Neural progenitor cell (in vitro differentiated cells): ENCODE results near the gene ARHGEF9. TPM values are rescaled to one million over a fixed set of nuclear protein-coding genes. Genes with fewer than 3 reads are reported as not detected.

Experiments
- DNase-seq: peaks from one replicate; pipeline ENCODE4 v3.0.0-alpha.2; 2016; ENCODE audit warnings: low spot score
- H2AFZ ChIP-seq: fragments of 200-600 bp; sonication (generic); replicated peaks from 2 replicates; pipeline ENCODE4 v1.6.1; 2016; ENCODE audit warnings: antibody characterized with exemption
- H3F3A ChIP-seq: fragments of 200-600 bp; sonication (generic); 2 replicates; pipeline ENCODE4 v1.6.1; 2016; ENCODE audit warnings: antibody characterized with exemption, low read depth
- H3K27ac ChIP-seq: fragments of 200-600 bp; sonication (generic); 2 replicates; pipeline ENCODE4 v1.5.1; 2016; ENCODE audit warnings: mild to moderate bottlenecking
- H3K27me3 ChIP-seq: fragments of 200-600 bp; sonication (generic); 2 replicates; pipeline ENCODE4 v1.6.1; 2016; ENCODE audit warnings: mild to moderate bottlenecking, moderate library complexity
- H3K36me3 ChIP-seq: fragments of 200-600 bp; sonication (generic); 2 replicates; pipeline ENCODE4 v1.5.1; 2016
- H3K4me1 ChIP-seq: fragments of 200-600 bp; sonication (generic); 2 replicates; pipeline ENCODE4 v1.6.1; 2016; ENCODE audit warnings: mixed run types
- H3K4me2 ChIP-seq: fragments of 200-600 bp; sonication (generic); 2 replicates; pipeline ENCODE4 v1.6.1; 2016
- H3K4me3 ChIP-seq: fragments of 200-600 bp; sonication (generic); 2 replicates; pipeline ENCODE4 v1.5.1; 2016
- H3K79me2 ChIP-seq: fragments of 200-600 bp; sonication (generic); 2 replicates; pipeline ENCODE4 v1.6.1; 2016; ENCODE audit warnings: low read depth
- H3K9ac ChIP-seq: fragments of 200-600 bp; sonication (generic); 2 replicates; pipeline ENCODE4 v1.6.1; 2016
- H3K9me3 ChIP-seq: fragments of 200-600 bp; sonication (generic); 2 replicates; pipeline ENCODE4 v1.5.1; 2016; ENCODE audit warnings: low read depth
- H4K20me1 ChIP-seq: fragments of 200-600 bp; sonication (generic); 2 replicates; pipeline ENCODE4 v1.6.1; 2016; ENCODE audit warnings: low read depth
- H3K27ac Mint-ChIP-seq: 3 replicates; pipeline ENCODE4 v1.8.0; 2021; ENCODE audit warnings: mixed read lengths
- H3K27me3 Mint-ChIP-seq: 2 replicates; pipeline ENCODE4 v1.8.0; 2022; ENCODE audit warnings: low read depth, mild to moderate bottlenecking, inconsistent platforms, moderate library complexity, mixed read lengths; ENCODE audit not compliant: insufficient read depth
- H3K36me3 Mint-ChIP-seq: 3 replicates; pipeline ENCODE4 v1.8.0; 2021; ENCODE audit warnings: mixed read lengths
- H3K4me1 Mint-ChIP-seq: 3 replicates; pipeline ENCODE4 v1.8.0; 2021; ENCODE audit warnings: mixed read lengths
- H3K4me3 Mint-ChIP-seq: 3 replicates; pipeline ENCODE4 v1.8.0; 2021; ENCODE audit warnings: mild to moderate bottlenecking, moderate library complexity, mixed read lengths
- H3K9me3 Mint-ChIP-seq: 3 replicates; pipeline ENCODE4 v1.8.0; 2020; ENCODE audit warnings: mixed read lengths
- EZH2 ChIP-seq: fragments of 200-600 bp; sonication (generic); IDR thresholded peaks from 2 replicates; pipeline ENCODE4 v1.6.1; 2017; ENCODE audit warnings: antibody characterized with exemption, mild to moderate bottlenecking, moderate library complexity
- EZH2phosphoT487 ChIP-seq: fragments of 200-600 bp; sonication (generic); IDR thresholded peaks from 2 replicates; pipeline ENCODE4 v1.6.1; 2017; ENCODE audit warnings: antibody characterized with exemption
- total RNA-seq: library from RNA; depleted of rRNA; stranded (reverse); fragments of >200 nt; gene quantifications from 2 replicates; pipeline ENCODE4 v1.2.3, GENCODE V29; 2015; ENCODE audit warnings: low replicate concordance
- TF ChIP-seq, protein P1 (sequence below): fragments of 200-600 bp; sonication (generic); IDR thresholded peaks from 2 replicates; pipeline ENCODE4 v1.5.1; 2017; ENCODE audit warnings: antibody characterized with exemption, mild to moderate bottlenecking

Gene ARHGEF9
- total RNA-seq, 1 donor from 2014 or later, result 49.7 TPM

DNA sequence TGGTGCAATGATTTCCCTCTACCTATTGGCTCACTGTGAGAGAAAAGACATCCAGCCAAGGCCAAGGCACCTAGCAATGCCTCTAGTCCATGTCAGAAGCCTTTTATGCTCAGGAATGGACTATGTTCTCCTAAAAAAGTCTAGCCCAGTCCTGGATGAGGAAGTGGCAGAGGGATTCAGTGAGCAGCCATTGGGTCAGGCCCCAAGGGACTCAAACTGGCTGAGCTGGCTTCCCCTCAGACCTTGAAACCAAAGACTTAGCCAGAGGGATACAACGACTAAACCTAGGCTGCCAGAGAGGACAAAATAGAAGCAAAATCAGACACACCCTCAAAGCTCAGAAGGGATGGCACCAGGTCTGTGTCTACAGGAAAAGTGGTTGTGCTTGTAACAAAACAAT, 49.1 kb downstream of the ARHGEF9 start:
- no peak overlapping the region for H3K4me3 Mint-ChIP-seq

DNA sequence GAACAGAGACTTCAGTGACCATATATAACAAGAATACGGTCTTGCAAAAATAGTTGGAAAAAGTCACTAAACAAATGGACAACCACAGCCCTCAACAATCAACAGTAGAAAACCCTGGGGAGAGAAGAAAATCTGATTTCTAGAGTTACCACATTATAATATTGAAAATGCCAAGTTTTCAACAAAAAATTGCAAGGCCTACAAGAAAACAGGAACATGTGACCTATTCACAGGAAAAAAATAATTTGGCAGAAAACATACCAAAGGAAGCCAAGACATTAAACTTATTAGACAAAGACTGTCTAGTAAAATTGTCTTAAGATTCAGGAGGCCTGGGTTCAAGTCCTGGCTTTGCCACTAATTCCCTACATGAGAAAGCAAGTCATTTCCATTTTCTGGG, 64.7 kb downstream of the ARHGEF9 start:
- Histone ChIP-seq H3K4me1 (no peaks in the 10 kb centered on the region), H3K9me3 (no peaks in the 10 kb centered on the region), H3K9ac (no peak overlapping the region), H3K4me3 (no peak overlapping the region), H3K4me2 (no peak overlapping the region), H2AFZ (no peak overlapping the region), H3K36me3 (no peaks in the 10 kb centered on the region), H3F3A (no peaks in the 10 kb centered on the region), H3K27ac (no peak overlapping the region), H4K20me1 (no peaks in the 10 kb centered on the region), H3K27me3 (no peaks in the 10 kb centered on the region), H3K79me2 (peaks cover 2% of the 10 kb centered on the region)
- no peak for TF ChIP-seq EZH2
- TF ChIP-seq, protein P1, sequence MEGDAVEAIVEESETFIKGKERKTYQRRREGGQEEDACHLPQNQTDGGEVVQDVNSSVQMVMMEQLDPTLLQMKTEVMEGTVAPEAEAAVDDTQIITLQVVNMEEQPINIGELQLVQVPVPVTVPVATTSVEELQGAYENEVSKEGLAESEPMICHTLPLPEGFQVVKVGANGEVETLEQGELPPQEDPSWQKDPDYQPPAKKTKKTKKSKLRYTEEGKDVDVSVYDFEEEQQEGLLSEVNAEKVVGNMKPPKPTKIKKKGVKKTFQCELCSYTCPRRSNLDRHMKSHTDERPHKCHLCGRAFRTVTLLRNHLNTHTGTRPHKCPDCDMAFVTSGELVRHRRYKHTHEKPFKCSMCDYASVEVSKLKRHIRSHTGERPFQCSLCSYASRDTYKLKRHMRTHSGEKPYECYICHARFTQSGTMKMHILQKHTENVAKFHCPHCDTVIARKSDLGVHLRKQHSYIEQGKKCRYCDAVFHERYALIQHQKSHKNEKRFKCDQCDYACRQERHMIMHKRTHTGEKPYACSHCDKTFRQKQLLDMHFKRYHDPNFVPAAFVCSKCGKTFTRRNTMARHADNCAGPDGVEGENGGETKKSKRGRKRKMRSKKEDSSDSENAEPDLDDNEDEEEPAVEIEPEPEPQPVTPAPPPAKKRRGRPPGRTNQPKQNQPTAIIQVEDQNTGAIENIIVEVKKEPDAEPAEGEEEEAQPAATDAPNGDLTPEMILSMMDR, result no peak
- TF ChIP-seq EZH2phosphoT487, result no peak
- Mint-ChIP-seq H3K4me1 (no peaks in the 10 kb centered on the region), H3K27me3 (peaks cover 3% of the 10 kb centered on the region), H3K27ac (no peak overlapping the region), H3K9me3 (peaks cover 5% of the 10 kb centered on the region), H3K4me3 (no peak overlapping the region), H3K36me3 (peaks cover 16% of the 10 kb centered on the region)
- DNase-seq, result no peak

More for the DNA sequence above, 49.1 kb downstream of the ARHGEF9 start:
- Histone ChIP-seq H4K20me1 (peaks cover 14% of the 10 kb centered on the region), H3K4me3 (no peak overlapping the region), H3K27ac (no peak overlapping the region), H3K36me3 (no peaks in the 10 kb centered on the region), H3K9me3 (no peaks in the 10 kb centered on the region), H3K9ac (no peak overlapping the region), H3K4me1 (no peaks in the 10 kb centered on the region), H3K27me3 (no peaks in the 10 kb centered on the region), H3K79me2 (peaks cover 92% of the 10 kb centered on the region), H3K4me2 (no peak overlapping the region), H3F3A (no peaks in the 10 kb centered on the region), H2AFZ (no peak overlapping the region)
- DNase-seq, result no peak
- H3K4me1 Mint-ChIP-seq, result peaks cover 4% of the 10 kb centered on the region
- H3K36me3 Mint-ChIP-seq, result peaks cover 4% of the 10 kb centered on the region
- peaks cover 5% of the 10 kb centered on the region for H3K27me3 Mint-ChIP-seq
- TF ChIP-seq EZH2phosphoT487 (no peak), EZH2 (no peak)
- TF ChIP-seq, protein P1, result no peak
- H3K27ac Mint-ChIP-seq, result no peak overlapping the region
- peaks cover 6% of the 10 kb centered on the region for H3K9me3 Mint-ChIP-seq

DNA sequence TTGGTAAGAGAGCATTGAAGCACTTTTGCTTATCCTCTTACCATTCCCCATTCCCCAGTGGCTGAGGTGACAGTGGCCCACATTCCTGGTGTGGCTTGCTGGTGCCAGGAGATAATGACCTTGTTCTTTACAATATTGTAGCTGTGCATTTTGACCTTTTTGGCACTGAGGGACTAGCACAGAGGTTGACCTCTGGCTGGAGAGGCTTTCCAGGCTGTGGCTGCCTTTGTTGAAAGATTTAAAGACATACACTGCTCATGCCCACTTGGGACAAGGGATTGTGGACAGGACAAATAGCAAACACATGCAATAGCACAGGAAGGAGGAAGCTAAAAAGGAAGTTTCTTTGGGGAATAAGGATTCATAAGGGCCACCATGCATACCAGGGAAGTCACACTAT, 65.4 kb downstream of the ARHGEF9 start:
- Histone ChIP-seq H3K4me2 (no peak overlapping the region), H3K4me3 (no peak overlapping the region), H3F3A (no peaks in the 10 kb centered on the region), H3K27ac (no peak overlapping the region), H3K27me3 (no peaks in the 10 kb centered on the region), H3K9me3 (no peaks in the 10 kb centered on the region), H3K9ac (no peak overlapping the region), H3K36me3 (no peaks in the 10 kb centered on the region), H2AFZ (no peak overlapping the region), H3K4me1 (no peaks in the 10 kb centered on the region), H3K79me2 (no peaks in the 10 kb centered on the region), H4K20me1 (no peaks in the 10 kb centered on the region)
- Mint-ChIP-seq H3K9me3 (peaks cover 5% of the 10 kb centered on the region), H3K4me3 (no peak overlapping the region), H3K36me3 (peaks cover 16% of the 10 kb centered on the region), H3K27me3 (peaks cover 3% of the 10 kb centered on the region), H3K27ac (no peak overlapping the region), H3K4me1 (no peaks in the 10 kb centered on the region)
- no peak for DNase-seq
- TF ChIP-seq EZH2, result no peak
- TF ChIP-seq, protein P1, result no peak
- TF ChIP-seq EZH2phosphoT487, result no peak
